Measurements from ENCODE around the gene RPL27A.

RPL27A gene

DNA sequence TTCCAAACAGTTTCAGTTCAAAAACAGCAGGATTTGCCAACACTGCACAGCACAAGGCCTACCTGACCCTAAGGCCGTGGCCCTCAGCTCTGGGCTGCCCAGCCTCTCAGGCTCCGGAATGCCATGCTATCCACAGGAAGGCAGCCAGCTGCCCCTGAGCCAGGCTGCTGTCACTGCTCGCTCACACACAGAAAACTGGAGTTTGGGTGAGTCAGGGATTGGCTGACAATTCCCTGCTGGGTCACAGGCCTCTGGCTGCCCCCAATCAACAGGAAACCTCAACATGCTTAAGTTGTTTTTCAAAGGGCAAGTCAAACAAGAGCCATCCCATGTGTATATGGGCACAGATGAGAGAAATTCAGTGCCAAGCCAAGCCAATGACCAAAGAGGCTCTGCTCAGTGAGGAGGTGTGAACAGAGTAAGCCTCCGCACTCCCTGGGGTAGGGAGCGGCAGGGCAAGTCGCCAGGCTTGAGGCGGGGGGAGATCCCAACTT lies 50.2 kb downstream of the RPL27A start (continued):
- TF ChIP-seq ZNF398 (tag by site-specific recombination; IDR thresholded peaks at IDR 0.05) (no peak), ZNF146 (tag by site-specific recombination; IDR thresholded peaks at IDR 0.05) (no peak), ZNF513 (tag by site-specific recombination; IDR thresholded peaks at IDR 0.05) (no peak), ZNF266 (tag by site-specific recombination; IDR thresholded peaks at IDR 0.05; ENCODE audit: low read depth) (no peak), ZIC2 (tag by site-specific recombination; IDR thresholded peaks at IDR 0.05) (peak; percentile 51), ZFP3 (tag by site-specific recombination; IDR thresholded peaks at IDR 0.05; ENCODE audit: low read depth) (no peak), SALL2 (tag by site-specific recombination; IDR thresholded peaks at IDR 0.05; ENCODE audit: borderline replicate concordance) (no peak), ZBTB17 (tag by site-specific recombination; IDR thresholded peaks at IDR 0.05) (no peak), ZNF366 (tag by site-specific recombination; conservative IDR thresholded peaks at IDR 0.05) (no peak), ZNF214 (tag by site-specific recombination; IDR thresholded peaks at IDR 0.05; ENCODE audit: borderline replicate concordance) (no peak), ZNF121 (tag by site-specific recombination; IDR thresholded peaks at IDR 0.05) (no peak), ZNF302 (tag by site-specific recombination; IDR thresholded peaks at IDR 0.05; ENCODE audit: low read depth) (no peak), ZNF530 (tag by site-specific recombination; IDR thresholded peaks at IDR 0.05; ENCODE audit: low read depth) (no peak), ZNF792 (tag by site-specific recombination; IDR thresholded peaks at IDR 0.05) (no peak), ZNF561 (tag by site-specific recombination; IDR thresholded peaks at IDR 0.05; ENCODE audit: borderline replicate concordance) (no peak), ZNF114 (tag by site-specific recombination; IDR thresholded peaks at IDR 0.05) (no peak)

DNA sequence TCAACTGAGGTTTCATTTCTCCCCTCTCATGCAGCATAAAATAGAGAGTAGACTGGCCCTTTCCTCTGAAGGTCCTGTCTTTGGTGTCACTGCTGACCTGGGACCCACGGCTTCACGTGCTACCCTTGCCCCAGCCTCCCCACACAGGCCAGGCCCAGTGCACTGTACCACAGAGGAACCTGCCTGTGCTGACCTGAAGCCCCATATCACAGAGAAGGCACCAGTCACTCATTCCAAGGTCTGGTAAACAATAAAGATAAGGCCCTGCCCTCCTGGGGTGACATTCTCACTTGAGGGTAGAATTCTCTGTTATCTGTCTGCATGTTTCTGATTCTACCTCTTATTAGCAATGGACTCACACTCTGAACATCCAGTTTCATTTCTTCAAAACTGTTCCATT lies 51.3 kb downstream of the RPL27A start:
- Histone ChIP-seq H3K27ac (ENCODE audit: extremely low read depth, low read depth, low read length) (no peak overlapping the region), H3K4me1 (ENCODE audit: control insufficient read depth, insufficient read depth, low read length) (no peaks in the 10 kb centered on the region; the same call in 1 of the 2 replicates), H3K9me3 (ENCODE audit: control insufficient read depth, insufficient read depth, low read depth, low read length) (no peaks in the 10 kb centered on the region), H3K4me3 (ENCODE audit: low read depth, low read length) (no peak overlapping the region), H3K36me3 (ENCODE audit: control insufficient read depth in 2 of 2, insufficient read depth in 1 of 2, low read length in 2 of 2) (no peaks in the 10 kb centered on the region)
- ChIA-PET CTCF (no interaction called here), POLR2A (no interaction called here)
- 0 out of 2 replicates have a peak, but pooled peaks have one; percentile 21 for TF ChIP-seq GLIS1 (tag by site-specific recombination; IDR thresholded peaks at IDR 0.05)
- peak; percentile 15; the same call in 1 of the 2 replicates for TF ChIP-seq ZIC2 (tag by site-specific recombination; IDR thresholded peaks at IDR 0.05)
- TF ChIP-seq ZNF654 (tag by site-specific recombination; IDR thresholded peaks at IDR 0.05; ENCODE audit: low read depth) = no peak
- TF ChIP-seq, protein P1, sequence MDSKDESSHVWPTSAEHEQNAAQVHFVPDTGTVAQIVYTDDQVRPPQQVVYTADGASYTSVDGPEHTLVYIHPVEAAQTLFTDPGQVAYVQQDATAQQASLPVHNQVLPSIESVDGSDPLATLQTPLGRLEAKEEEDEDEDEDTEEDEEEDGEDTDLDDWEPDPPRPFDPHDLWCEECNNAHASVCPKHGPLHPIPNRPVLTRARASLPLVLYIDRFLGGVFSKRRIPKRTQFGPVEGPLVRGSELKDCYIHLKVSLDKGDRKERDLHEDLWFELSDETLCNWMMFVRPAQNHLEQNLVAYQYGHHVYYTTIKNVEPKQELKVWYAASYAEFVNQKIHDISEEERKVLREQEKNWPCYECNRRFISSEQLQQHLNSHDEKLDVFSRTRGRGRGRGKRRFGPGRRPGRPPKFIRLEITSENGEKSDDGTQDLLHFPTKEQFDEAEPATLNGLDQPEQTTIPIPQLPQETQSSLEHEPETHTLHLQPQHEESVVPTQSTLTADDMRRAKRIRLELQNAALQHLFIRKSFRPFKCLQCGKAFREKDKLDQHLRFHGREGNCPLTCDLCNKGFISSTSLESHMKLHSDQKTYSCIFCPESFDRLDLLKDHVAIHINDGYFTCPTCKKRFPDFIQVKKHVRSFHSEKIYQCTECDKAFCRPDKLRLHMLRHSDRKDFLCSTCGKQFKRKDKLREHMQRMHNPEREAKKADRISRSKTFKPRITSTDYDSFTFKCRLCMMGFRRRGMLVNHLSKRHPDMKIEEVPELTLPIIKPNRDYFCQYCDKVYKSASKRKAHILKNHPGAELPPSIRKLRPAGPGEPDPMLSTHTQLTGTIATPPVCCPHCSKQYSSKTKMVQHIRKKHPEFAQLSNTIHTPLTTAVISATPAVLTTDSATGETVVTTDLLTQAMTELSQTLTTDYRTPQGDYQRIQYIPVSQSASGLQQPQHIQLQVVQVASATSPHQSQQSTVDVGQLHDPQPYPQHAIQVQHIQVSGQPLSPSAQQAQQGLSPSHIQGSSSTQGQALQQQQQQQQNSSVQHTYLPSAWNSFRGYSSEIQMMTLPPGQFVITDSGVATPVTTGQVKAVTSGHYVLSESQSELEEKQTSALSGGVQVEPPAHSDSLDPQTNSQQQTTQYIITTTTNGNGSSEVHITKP (tag by site-specific recombination; IDR thresholded peaks at IDR 0.05) = 0 out of 2 replicates have a peak, but pooled peaks have one; percentile 4
